K562 (cell line): ENCODE results near the gene COX6A1. TPM values are rescaled to one million over a fixed set of nuclear protein-coding genes. Genes with fewer than 3 reads are reported as not detected.
A peak's percentile ranks its signal among the peaks of the same experiment; 100 is the strongest.

Experiments
- ATAC-seq: fragments of 200-7000 bp; cut with Tn5 transposase; 3 replicates; pipeline ENCODE4 v1.9.1; 2020; ENCODE audit warnings: moderate library complexity
- BruUV-seq: library from RNA; stranded (reverse); fragments of 400-500 nt; replicated peaks from 2 replicates; lab custom pipeline; 2021; lab: Mats Ljungman, UMichigan
- CTCF ChIA-PET: fragments of 300-600 bp; formaldehyde crosslinking; extraction: SDS; loops from one replicate; lab custom pipeline; 2021; ENCODE audit warnings: low intra/inter-chr PET ratio; lab: Yijun Ruan, JAX
- POLR2A ChIA-PET: fragments of 300-600, 350-650 bp; sonication (Branson Sonifier 250); formaldehyde crosslinking; extraction: SDS; loops from one replicate; lab custom pipeline; 2021; ENCODE audit warnings: antibody characterized with exemption, inconsistent platforms; lab: Yijun Ruan, JAX
- DNase-seq, 4 experiments: peaks; one replicate each; pipeline versions ENCODE4 v3.0.0 to v3.0.0-alpha.2; 2011 to 2018; ENCODE audit warnings: low spot score in 3 of 4, mixed read lengths in 3 of 4; ENCODE audit errors: extremely low read depth in 1 of 4
- FAIRE-seq: peaks from 2 replicates; lab custom pipeline; 2011; peaks lifted over from hg19 to GRCh38; lab: Jason Lieb, UNC
- H2AFZ ChIP-seq: 2 replicates; pipeline ENCODE4 v1.6.0; 2011; ENCODE audit warnings: low read depth, low read length, control low read depth, inconsistent platforms
- H3K27ac ChIP-seq: fragments of 200-600 bp; 3 replicates; pipeline ENCODE4 v1.8.0; 2011; ENCODE audit warnings: low read depth, mild to moderate bottlenecking, control low read depth, inconsistent platforms, low read length, moderate library complexity, mixed read lengths; ENCODE audit errors: extremely low read depth
- H3K27me3 ChIP-seq, 2 experiments: fragments of 300-600 bp in 1 of 2; 2 replicates in 1 of 2; 3 replicates in 1 of 2; pipeline versions ENCODE4 v1.6.0 to v1.8.0; 2011; ENCODE audit warnings: inconsistent platforms in 2 of 2, low read length in 2 of 2, mild to moderate bottlenecking in 1 of 2, mixed read lengths in 1 of 2, moderate library complexity in 1 of 2; ENCODE audit not compliant: control insufficient read depth in 2 of 2, insufficient read depth in 2 of 2
- H3K36me3 ChIP-seq: fragments of 300-600 bp; 3 replicates; pipeline ENCODE4 v1.8.0; 2011; ENCODE audit warnings: mild to moderate bottlenecking, low read length, inconsistent platforms; ENCODE audit not compliant: control insufficient read depth, insufficient read depth
- H3K4me1 ChIP-seq, 2 experiments: fragments of 200-600 bp in 1 of 2; replicated peaks in 1 of 2; 2 replicates in 1 of 2; 3 replicates in 1 of 2; pipeline versions ENCODE4 v1.5.1 to v1.8.0; 2011; ENCODE audit warnings: inconsistent platforms in 2 of 2, low read length in 2 of 2, mild to moderate bottlenecking in 1 of 2, mixed read lengths in 1 of 2, moderate library complexity in 1 of 2; ENCODE audit not compliant: control insufficient read depth in 2 of 2, insufficient read depth in 2 of 2
- H3K4me2 ChIP-seq: 2 replicates; pipeline ENCODE4 v1.6.1; 2011; ENCODE audit warnings: low read length, control low read depth, inconsistent platforms, mixed read lengths; ENCODE audit not compliant: insufficient read depth
- H3K4me3 ChIP-seq: fragments of 200-600 bp; sonication (generic), shearing (Covaris generic); 2 replicates; pipeline ENCODE4 v1.5.1; 2016; ENCODE audit warnings: control low read depth, inconsistent platforms
- H3K79me2 ChIP-seq: fragments of 200-600 bp; 3 replicates; pipeline ENCODE4 v1.8.0; 2011; ENCODE audit warnings: low read length, inconsistent platforms; ENCODE audit not compliant: control insufficient read depth, insufficient read depth
- H3K9ac ChIP-seq, 2 experiments: 2 replicates each; pipeline versions ENCODE4 v1.6.0 to v1.6.1; 2011; ENCODE audit warnings: low read depth in 2 of 2, low read length in 2 of 2, control low read depth in 1 of 2, inconsistent platforms in 1 of 2, mild to moderate bottlenecking in 1 of 2, mixed read lengths in 1 of 2; ENCODE audit not compliant: insufficient read depth in 1 of 2
- H3K9me1 ChIP-seq: one replicate; pipeline ENCODE4 v1.6.0; 2011; ENCODE audit warnings: inconsistent platforms, mild to moderate bottlenecking, low read length, moderate library complexity; ENCODE audit not compliant: control insufficient read depth, insufficient read depth
- H3K9me3 ChIP-seq: replicated peaks from 2 replicates; pipeline ENCODE4 v1.5.1; 2011; ENCODE audit warnings: low read depth, low read length, inconsistent platforms; ENCODE audit not compliant: control insufficient read depth, insufficient read depth
- H4K20me1 ChIP-seq: replicated peaks from 2 replicates; pipeline ENCODE4 v1.6.1; 2011; ENCODE audit warnings: low read length, inconsistent platforms, mixed read lengths; ENCODE audit not compliant: control insufficient read depth, insufficient read depth
- ARHGAP35 ChIP-seq: fragments of 450-650 bp; IDR thresholded peaks from 2 replicates; pipeline ENCODE4 v1.6.1; 2018; ENCODE audit not compliant: partially characterized antibody
- CHD4 ChIP-seq: fragments of 200-600 bp; sonication (generic); IDR thresholded peaks from 3 replicates; pipeline ENCODE4 v1.6.1; 2012; ENCODE audit warnings: low read depth, mild to moderate bottlenecking, mixed read lengths, low read length, inconsistent platforms; ENCODE audit not compliant: insufficient read depth, insufficient replicate concordance, poor library complexity, severe bottlenecking
- HCFC1 ChIP-seq: IDR thresholded peaks from 2 replicates; pipeline ENCODE4 v1.6.1; 2012; ENCODE audit warnings: low read depth, low read length, improper control_type of control experiment
- POLR2A ChIP-seq: fragments of 450-650 bp; conservative IDR thresholded peaks from 2 replicates; pipeline ENCODE4 v1.6.1; 2016
- POLR2B ChIP-seq: fragments of 450-650 bp; IDR thresholded peaks from 2 replicates; pipeline ENCODE4 v1.6.1; 2018; ENCODE audit warnings: low read depth; ENCODE audit not compliant: partially characterized antibody
- POLR2G ChIP-seq: fragments of 200-400 bp; formaldehyde crosslinking; IDR thresholded peaks from 2 replicates; pipeline ENCODE4 v1.6.1; 2017; ENCODE audit warnings: low read depth, mild to moderate bottlenecking, antibody characterized with exemption, low read length, moderate library complexity
- SMAD1 ChIP-seq: fragments of 150-350 bp; IDR thresholded peaks from 2 replicates; pipeline ENCODE4 v1.6.1; 2014; ENCODE audit warnings: low read length, low read depth; ENCODE audit not compliant: partially characterized antibody
- SUPT5H ChIP-seq: fragments of 450-650 bp; IDR thresholded peaks from 2 replicates; pipeline ENCODE4 v1.6.1; 2016
- TAF9B ChIP-seq: fragments of 450-650 bp; IDR thresholded peaks from 2 replicates; pipeline ENCODE4 v1.6.1; 2018; ENCODE audit warnings: mild to moderate bottlenecking; ENCODE audit not compliant: partially characterized antibody
- ZKSCAN8 ChIP-seq: fragments of 200-800 bp; sonication (Bioruptor generic); IDR thresholded peaks from 2 replicates; pipeline ENCODE4 v1.6.1; 2016; ENCODE audit warnings: missing genetic modification characterization, missing compliant biosample characterization
- WGBS: fragments of 100-300 bp; shearing (Covaris generic); methylation state at CpG from one replicate; pipeline ENCODE4 v1.1.6; 2016; ENCODE audit warnings: low coverage, mixed read lengths; ENCODE audit not compliant: insufficient coverage; ENCODE audit errors: missing lambda C conversion rate; 5-methylcytosine and 5-hydroxymethylcytosine counted together
- in situ Hi-C: fragments of 300-500 bp; cut with MboI; formaldehyde crosslinking; loops from 4 replicates; pipeline ENCODE4 v1.15.0; 2018; ENCODE audit warnings: inconsistent platforms, mixed read lengths
- intact Hi-C: fragments of 100-400 bp; cut with micrococcal nuclease; formaldehyde crosslinking; loops from 2 replicates; pipeline ENCODE4 v1.14.2; 2022
- polyA plus RNA-seq, 8 experiments: library from polyadenylated mRNA; depleted of rRNA in 4 of 8; stranded (reverse) in 5 of 8; unstranded in 3 of 8; fragments of >200 nt; fragmentation: Nextera tagmentation in 2 of 8; fragmentation: Illumina TruSeq in 1 of 8; extraction: Ambion mirVana in 2 of 8; extraction: Trizol in 1 of 8; gene quantifications; 2 replicates each; pipeline versions ENCODE4 v1.2.1 to v1.2.3, GENCODE V29; 2011 to 2014; ENCODE audit warnings: inconsistent platforms in 1 of 8, missing spikeins in 1 of 8
- total RNA-seq, 7 experiments: library from RNA; depleted of rRNA in 6 of 7; stranded (reverse); fragments of >200 nt in 6 of 7; fragmentation: Illumina TruSeq in 2 of 7; extraction: Trizol in 2 of 7; gene quantifications; 2 replicates each; pipeline versions ENCODE4 v1.2.1 to v1.2.3, GENCODE V29; 2011 to 2021; ENCODE audit warnings: low replicate concordance in 1 of 7
- TF ChIP-seq, protein P1 (sequence below): sonication (generic); formaldehyde crosslinking; IDR thresholded peaks from 2 replicates; pipeline ENCODE4 v1.8.0; 2022; ENCODE audit warnings: mild to moderate bottlenecking, low read depth, missing genetic modification reagents
- TF ChIP-seq, protein P2 (sequence below): fragments of 450-650 bp; IDR thresholded peaks from 2 replicates; pipeline ENCODE4 v1.6.1; 2017; ENCODE audit warnings: antibody characterized with exemption, mild to moderate bottlenecking
- TF ChIP-seq, protein P3 (sequence below): fragments of 250-450 bp; sonication (Bioruptor Pico); IDR thresholded peaks from 2 replicates; pipeline ENCODE4 v1.8.0; 2021; ENCODE audit warnings: moderate library complexity, mild to moderate bottlenecking, inconsistent platforms

COX6A1 gene
- total and polyA plus RNA-seq, 9 of the 15 experiments (the other 6 are each of a cell fraction or from before 2014, with no cell fraction given): 414 to 4,142 (median 931) TPM

DNA sequence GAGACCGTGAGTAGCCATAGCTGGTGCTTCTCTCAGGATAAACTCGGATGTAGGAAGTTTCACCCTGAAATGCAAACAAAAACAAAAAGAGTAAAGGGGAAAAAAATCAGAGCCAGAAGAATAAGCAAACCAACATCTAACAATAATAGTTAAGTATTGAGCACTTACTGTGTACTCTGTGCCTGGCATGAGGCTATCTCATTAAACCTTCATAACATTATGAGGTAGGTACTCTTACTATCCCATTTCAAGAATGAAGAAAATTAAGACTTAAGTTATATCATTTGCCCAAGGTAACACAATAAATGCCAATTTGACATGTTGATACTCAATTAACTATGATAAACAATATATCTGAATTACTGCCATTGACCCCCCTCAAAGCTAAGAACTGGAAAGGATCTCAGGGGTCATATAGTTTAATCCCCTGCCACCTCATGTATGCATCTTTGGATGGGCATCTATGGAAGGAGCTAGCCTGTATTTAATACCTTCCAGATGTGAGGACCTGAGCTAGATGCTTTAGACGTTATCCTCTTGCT lies 24.3 kb downstream of the COX6A1 start:
- TSS peak; percentile 26 for BruUV-seq
- Histone ChIP-seq H2AFZ (no peak overlapping the region), H3K9me1 (no peaks in the 10 kb centered on the region), H3K27me3 (no peaks in the 10 kb centered on the region), H4K20me1 (peaks cover 20% of the 10 kb centered on the region), H3K27ac (no peak overlapping the region), H3K36me3 (peaks cover 96% of the 10 kb centered on the region), H3K4me2 (no peak overlapping the region), H3K9me3 (no peaks in the 10 kb centered on the region), H3K4me1 (peaks cover 0 to 3% of the 10 kb centered on the region in 2 experiments; a peak in 2 of 5 replicates), H3K79me2 (peaks cover 36% of the 10 kb centered on the region), H3K4me3 (no peak overlapping the region), H3K9ac (no peak overlapping the region)
- intact Hi-C loops: no loop called here
- in situ Hi-C loops: no loop called here
- CTCF ChIA-PET: no interaction called here
- 93% methylated on average over 3 of the region's 3 CpGs for WGBS
- ATAC-seq (no peak), FAIRE-seq (no peak), DNase-seq (no peak)
- TF ChIP-seq ZKSCAN8 (CRISPR knock-in tag) (0 out of 2 replicates have a peak, but pooled peaks have one; percentile 35), TAF9B (no peak), CHD4 (no peak), POLR2A (peak; percentile 48; the same call in 1 of the 2 replicates), ARHGAP35 (no peak), SUPT5H (peak; percentile 56; the same call in 1 of the 2 replicates), HCFC1 (no peak), POLR2B (peak; percentile 48), SMAD1 (no peak), POLR2G (0 out of 2 replicates have a peak, but pooled peaks have one; percentile 24)
- TF ChIP-seq, protein P1, sequence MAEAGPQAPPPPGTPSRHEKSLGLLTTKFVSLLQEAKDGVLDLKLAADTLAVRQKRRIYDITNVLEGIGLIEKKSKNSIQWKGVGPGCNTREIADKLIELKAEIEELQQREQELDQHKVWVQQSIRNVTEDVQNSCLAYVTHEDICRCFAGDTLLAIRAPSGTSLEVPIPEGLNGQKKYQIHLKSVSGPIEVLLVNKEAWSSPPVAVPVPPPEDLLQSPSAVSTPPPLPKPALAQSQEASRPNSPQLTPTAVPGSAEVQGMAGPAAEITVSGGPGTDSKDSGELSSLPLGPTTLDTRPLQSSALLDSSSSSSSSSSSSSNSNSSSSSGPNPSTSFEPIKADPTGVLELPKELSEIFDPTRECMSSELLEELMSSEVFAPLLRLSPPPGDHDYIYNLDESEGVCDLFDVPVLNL (CRISPR knock-in tag): no peak
- TF ChIP-seq, protein P2, sequence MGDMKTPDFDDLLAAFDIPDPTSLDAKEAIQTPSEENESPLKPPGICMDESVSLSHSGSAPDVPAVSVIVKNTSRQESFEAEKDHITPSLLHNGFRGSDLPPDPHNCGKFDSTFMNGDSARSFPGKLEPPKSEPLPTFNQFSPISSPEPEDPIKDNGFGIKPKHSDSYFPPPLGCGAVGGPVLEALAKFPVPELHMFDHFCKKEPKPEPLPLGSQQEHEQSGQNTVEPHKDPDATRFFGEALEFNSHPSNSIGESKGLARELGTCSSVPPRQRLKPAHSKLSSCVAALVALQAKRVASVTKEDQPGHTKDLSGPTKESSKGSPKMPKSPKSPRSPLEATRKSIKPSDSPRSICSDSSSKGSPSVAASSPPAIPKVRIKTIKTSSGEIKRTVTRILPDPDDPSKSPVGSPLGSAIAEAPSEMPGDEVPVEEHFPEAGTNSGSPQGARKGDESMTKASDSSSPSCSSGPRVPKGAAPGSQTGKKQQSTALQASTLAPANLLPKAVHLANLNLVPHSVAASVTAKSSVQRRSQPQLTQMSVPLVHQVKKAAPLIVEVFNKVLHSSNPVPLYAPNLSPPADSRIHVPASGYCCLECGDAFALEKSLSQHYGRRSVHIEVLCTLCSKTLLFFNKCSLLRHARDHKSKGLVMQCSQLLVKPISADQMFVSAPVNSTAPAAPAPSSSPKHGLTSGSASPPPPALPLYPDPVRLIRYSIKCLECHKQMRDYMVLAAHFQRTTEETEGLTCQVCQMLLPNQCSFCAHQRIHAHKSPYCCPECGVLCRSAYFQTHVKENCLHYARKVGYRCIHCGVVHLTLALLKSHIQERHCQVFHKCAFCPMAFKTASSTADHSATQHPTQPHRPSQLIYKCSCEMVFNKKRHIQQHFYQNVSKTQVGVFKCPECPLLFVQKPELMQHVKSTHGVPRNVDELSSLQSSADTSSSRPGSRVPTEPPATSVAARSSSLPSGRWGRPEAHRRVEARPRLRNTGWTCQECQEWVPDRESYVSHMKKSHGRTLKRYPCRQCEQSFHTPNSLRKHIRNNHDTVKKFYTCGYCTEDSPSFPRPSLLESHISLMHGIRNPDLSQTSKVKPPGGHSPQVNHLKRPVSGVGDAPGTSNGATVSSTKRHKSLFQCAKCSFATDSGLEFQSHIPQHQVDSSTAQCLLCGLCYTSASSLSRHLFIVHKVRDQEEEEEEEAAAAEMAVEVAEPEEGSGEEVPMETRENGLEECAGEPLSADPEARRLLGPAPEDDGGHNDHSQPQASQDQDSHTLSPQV: no peak
- TF ChIP-seq, protein P3, sequence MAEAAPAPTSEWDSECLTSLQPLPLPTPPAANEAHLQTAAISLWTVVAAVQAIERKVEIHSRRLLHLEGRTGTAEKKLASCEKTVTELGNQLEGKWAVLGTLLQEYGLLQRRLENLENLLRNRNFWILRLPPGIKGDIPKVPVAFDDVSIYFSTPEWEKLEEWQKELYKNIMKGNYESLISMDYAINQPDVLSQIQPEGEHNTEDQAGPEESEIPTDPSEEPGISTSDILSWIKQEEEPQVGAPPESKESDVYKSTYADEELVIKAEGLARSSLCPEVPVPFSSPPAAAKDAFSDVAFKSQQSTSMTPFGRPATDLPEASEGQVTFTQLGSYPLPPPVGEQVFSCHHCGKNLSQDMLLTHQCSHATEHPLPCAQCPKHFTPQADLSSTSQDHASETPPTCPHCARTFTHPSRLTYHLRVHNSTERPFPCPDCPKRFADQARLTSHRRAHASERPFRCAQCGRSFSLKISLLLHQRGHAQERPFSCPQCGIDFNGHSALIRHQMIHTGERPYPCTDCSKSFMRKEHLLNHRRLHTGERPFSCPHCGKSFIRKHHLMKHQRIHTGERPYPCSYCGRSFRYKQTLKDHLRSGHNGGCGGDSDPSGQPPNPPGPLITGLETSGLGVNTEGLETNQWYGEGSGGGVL (CRISPR knock-in tag): no peak
- POLR2A ChIA-PET: interaction anchor here (0.6 to 3.5 kb wide), 6 partner anchors 9 to 111 kb away, joined by 3 to 18 read pairs (median 4); no protein-coding TSS in a partner anchor
